Measurements from ENCODE around the gene RBM7. TPM values are rescaled to one million over a fixed set of nuclear protein-coding genes. Genes with fewer than 3 reads are reported as not detected.

Gene RBM7
- total and polyA plus RNA-seq, 2 donors from 2014 or later: 14.6 to 27.8 TPM

- no peaks in the 10 kb centered on the region for H3K27me3 ChIP-seq (ENCODE audit: control insufficient read depth, insufficient read depth, low read length)
- H3K36me3 ChIP-seq (ENCODE audit: control insufficient read depth in 2 of 3, insufficient read depth in 3 of 3, low read length in 3 of 3): no peaks in the 10 kb centered on the region
- no peaks in the 10 kb centered on the region for H3K9me3 ChIP-seq (ENCODE audit: control insufficient read depth in 2 of 3, insufficient read depth in 1 of 3, low read length in 3 of 3)
- TF ChIP-seq CTCF (IDR thresholded peaks at IDR 0.05; ENCODE audit: borderline replicate concordance, extremely low read depth, insufficient read depth): no peak
- H3K4me1 ChIP-seq (ENCODE audit: control insufficient read depth in 2 of 3, insufficient read depth in 2 of 3, low read depth in 1 of 3, low read length in 3 of 3): no peaks in the 10 kb centered on the region
- intact Hi-C loops (cut with DNase I): no loop called here
- no peak overlapping the region for H3K27ac ChIP-seq (ENCODE audit: low read depth in 2 of 2, low read length in 2 of 2)
- FAIRE-seq (no peak), DNase-seq (peak in 1 of 5 donors; percentile 19)
- no peak overlapping the region for H3K9ac ChIP-seq (ENCODE audit: low read length in 3 of 3)
- H3K4me3 ChIP-seq (ENCODE audit: low read length in 3 of 3): no peak overlapping the region
Measured at GRCh38 chr11:114416441-114416961, 16.0 kb downstream of the RBM7 start.

DNA sequence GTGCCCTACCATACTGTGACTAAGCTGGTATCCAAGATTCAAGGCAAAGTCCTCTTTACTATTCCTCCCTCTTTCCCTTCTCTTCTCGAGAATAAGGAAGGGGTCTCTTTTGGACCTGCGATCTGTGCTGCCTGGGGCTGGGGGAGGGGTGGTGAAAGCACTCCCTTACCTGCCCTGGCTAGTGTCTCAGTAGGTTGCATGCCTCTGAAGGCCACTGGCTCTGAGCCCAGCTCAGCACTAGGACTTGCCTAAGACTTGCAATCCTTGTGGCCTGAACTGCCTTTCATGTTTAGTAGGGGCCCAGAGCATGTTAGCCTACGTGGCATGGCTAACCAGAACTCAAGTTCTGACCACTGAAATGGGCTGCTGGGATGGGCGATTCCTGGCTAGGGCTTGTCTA, 25.8 kb downstream of the RBM7 start:
- no peak for DNase-seq
- no peaks in the 10 kb centered on the region for H3K27me3 ChIP-seq (ENCODE audit: control insufficient read depth, insufficient read depth, low read length)
- no peaks in the 10 kb centered on the region for H3K36me3 ChIP-seq (ENCODE audit: control insufficient read depth in 2 of 3, insufficient read depth in 3 of 3, low read length in 3 of 3)
- H3K4me1 ChIP-seq (ENCODE audit: control insufficient read depth in 2 of 3, insufficient read depth in 2 of 3, low read depth in 1 of 3, low read length in 3 of 3): no peaks in the 10 kb centered on the region
- TF ChIP-seq CTCF (IDR thresholded peaks at IDR 0.05; ENCODE audit: borderline replicate concordance, extremely low read depth, insufficient read depth): no peak
- no peak overlapping the region for H3K27ac ChIP-seq (ENCODE audit: low read depth in 2 of 2, low read length in 2 of 2)
- H3K4me3 ChIP-seq (ENCODE audit: low read length in 3 of 3): no peak overlapping the region
- intact Hi-C loops (cut with DNase I): no loop called here
- FAIRE-seq: no peak
- H3K9me3 ChIP-seq (ENCODE audit: control insufficient read depth in 2 of 3, insufficient read depth in 1 of 3, low read length in 3 of 3): no peaks in the 10 kb centered on the region
- H3K9ac ChIP-seq (ENCODE audit: low read length in 3 of 3): no peak overlapping the region

DNA sequence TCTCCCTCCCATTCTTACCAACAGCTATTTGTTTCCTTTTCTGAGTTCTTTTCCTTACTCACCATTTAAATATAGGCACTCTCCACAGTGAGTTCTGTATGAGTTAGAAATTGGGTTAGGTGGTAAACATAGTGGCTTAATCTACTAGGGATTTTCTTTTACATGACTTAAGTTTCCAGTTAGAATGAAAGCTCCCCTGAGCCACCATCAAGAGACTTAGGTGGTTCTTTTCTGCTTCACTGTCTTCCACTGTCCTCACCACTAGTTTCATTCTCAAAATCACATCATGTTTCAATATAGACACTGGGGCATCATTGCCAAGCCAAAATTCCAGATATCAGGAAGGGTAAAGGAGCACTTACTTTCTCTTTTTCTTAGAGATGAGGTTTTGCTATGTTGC, 29.8 kb downstream of the RBM7 start:
- no peak overlapping the region for H3K27ac ChIP-seq (ENCODE audit: low read depth in 2 of 2, low read length in 2 of 2)
- H3K9me3 ChIP-seq (ENCODE audit: control insufficient read depth in 2 of 3, insufficient read depth in 1 of 3, low read length in 3 of 3): no peaks in the 10 kb centered on the region
- FAIRE-seq (no peak), DNase-seq (no peak)
- TF ChIP-seq CTCF (IDR thresholded peaks at IDR 0.05; ENCODE audit: borderline replicate concordance, extremely low read depth, insufficient read depth): no peak
- no peak overlapping the region for H3K9ac ChIP-seq (ENCODE audit: low read length in 3 of 3)
- H3K27me3 ChIP-seq (ENCODE audit: control insufficient read depth, insufficient read depth, low read length): no peaks in the 10 kb centered on the region
- no peaks in the 10 kb centered on the region for H3K4me1 ChIP-seq (ENCODE audit: control insufficient read depth in 2 of 3, insufficient read depth in 2 of 3, low read depth in 1 of 3, low read length in 3 of 3)
- no peaks in the 10 kb centered on the region for H3K36me3 ChIP-seq (ENCODE audit: control insufficient read depth in 2 of 3, insufficient read depth in 3 of 3, low read length in 3 of 3)
- no peak overlapping the region for H3K4me3 ChIP-seq (ENCODE audit: low read length in 3 of 3)
- intact Hi-C loops (cut with DNase I): no loop called here

GRCh38 chr11:114432893-114433292, 32.4 kb downstream of the RBM7 start:
- FAIRE-seq (no peak), DNase-seq (no peak)
- Histone ChIP-seq H3K9me3 (ENCODE audit: control insufficient read depth in 2 of 3, insufficient read depth in 1 of 3, low read length in 3 of 3) (no peaks in the 10 kb centered on the region), H3K27ac (ENCODE audit: low read depth in 2 of 2, low read length in 2 of 2) (no peak overlapping the region), H3K27me3 (ENCODE audit: control insufficient read depth, insufficient read depth, low read length) (no peaks in the 10 kb centered on the region), H3K9ac (ENCODE audit: low read length in 3 of 3) (no peak overlapping the region), H3K36me3 (ENCODE audit: control insufficient read depth in 2 of 3, insufficient read depth in 3 of 3, low read length in 3 of 3) (no peaks in the 10 kb centered on the region), H3K4me3 (ENCODE audit: low read length in 3 of 3) (no peak overlapping the region), H3K4me1 (ENCODE audit: control insufficient read depth in 2 of 3, insufficient read depth in 2 of 3, low read depth in 1 of 3, low read length in 3 of 3) (no peaks in the 10 kb centered on the region)
- intact Hi-C loops (cut with DNase I): no loop called here
- no peak for TF ChIP-seq CTCF (IDR thresholded peaks at IDR 0.05; ENCODE audit: borderline replicate concordance, extremely low read depth, insufficient read depth)

Measured in kidney (tissue), 14 donors.